ENCODE data around the gene GAS2L1.

Gene GAS2L1

GRCh38 chr22:29275819-29276565 is 30.5 kb upstream of the GAS2L1 start:
- no peak for DNase-seq

GRCh38 chr22:29277927-29278326 is 28.5 kb upstream of the GAS2L1 start:
- no peak for DNase-seq

DNA sequence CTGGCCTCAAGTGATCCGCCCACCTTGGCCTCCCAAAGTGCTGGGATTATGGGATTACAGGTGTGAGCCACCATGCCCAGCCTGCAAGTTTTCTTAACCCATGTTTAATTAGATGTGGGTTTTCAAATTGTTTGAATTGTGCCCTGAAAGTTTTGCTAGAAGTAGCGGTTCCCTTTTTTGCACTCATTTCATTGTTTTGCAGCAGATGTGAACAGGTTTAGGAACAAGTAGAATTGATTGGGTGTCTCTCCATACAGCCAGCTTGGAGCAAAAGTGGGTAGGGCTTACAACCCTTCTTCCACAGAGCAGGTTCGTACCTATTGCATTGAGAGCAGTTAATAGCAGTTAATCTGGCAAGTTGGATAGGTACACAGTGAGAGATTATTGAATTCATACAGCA is 22.3 kb upstream of the GAS2L1 start:
- DNase-seq = no peak

DNA sequence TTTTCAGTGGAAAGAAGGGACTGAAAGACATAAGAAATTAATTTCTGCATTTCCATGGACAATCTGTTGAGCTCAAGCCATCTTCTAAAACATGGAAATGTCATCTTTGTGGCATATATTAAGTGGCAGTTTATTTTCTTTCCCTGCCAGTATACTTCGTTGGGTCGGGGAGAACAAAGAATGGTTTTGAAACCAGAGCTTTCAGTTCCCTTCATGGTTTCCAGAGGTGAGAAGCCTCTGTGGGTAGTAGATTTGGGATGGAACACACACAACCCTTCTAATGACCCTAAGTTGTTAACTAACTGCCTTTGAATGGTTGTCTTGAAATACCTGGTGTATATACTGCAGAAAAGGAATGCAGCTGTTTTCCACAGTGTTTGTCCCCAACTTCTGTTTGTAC is 17.6 kb upstream of the GAS2L1 start:
- no peak for DNase-seq

DNA sequence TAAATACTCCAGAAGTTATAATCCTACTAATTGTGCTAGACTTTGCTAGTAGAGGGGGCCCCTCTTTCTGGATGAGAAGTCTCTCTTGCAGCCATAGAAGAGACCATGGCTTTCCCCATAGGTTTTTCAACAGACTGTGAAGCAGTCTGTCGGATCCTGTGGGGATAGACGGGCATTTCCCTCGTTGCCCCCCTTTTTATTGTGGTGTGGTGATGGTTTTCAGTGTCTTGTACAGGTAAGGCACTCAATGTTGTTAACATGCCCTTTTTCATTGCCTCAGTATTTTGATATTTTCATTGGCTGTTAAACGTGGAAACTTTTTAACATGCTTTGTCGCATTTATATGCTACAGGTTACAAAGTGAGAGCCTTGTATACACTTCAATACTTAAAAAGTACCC is 16.4 kb upstream of the GAS2L1 start:
- DNase-seq = no peak

DNA sequence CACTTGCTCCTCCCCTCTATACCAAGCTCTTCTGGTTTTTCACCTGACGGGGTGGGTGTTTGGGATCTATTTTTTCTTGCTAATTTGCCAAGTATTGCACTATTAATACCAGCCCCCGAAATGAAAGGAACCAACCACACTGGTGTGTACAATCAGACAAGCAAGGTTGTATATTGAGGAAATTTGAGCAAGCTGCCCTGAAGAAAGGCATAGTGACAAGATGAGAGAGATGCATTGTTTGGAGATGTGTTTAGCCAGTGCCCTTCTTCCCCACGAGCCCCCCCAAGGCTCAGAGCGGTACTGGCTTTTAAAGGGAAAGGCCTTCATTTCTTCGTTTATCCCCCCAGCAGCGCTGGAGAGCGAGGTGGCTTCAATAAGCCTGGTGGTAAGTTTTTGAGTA is 15.2 kb upstream of the GAS2L1 start:
- no peak for DNase-seq

DNA sequence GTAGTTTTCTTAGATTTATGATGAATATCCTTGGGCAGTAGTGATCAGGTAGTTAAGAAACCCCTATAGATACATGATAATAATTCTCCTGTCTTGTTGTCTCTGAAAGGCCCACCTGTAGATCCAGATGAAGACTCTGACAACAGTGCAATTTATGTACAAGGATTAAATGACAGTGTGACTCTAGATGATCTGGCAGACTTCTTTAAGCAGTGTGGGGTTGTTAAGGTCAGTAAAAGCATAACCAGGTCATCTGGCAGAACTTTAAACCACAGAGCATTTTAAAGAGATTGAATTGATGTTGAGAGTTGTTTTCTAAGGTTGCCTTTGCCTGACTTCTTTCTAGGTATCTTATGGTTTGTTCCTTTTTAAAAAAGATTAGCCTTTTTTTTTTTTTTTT is 14.1 kb upstream of the GAS2L1 start:
- DNase-seq = no peak

DNA sequence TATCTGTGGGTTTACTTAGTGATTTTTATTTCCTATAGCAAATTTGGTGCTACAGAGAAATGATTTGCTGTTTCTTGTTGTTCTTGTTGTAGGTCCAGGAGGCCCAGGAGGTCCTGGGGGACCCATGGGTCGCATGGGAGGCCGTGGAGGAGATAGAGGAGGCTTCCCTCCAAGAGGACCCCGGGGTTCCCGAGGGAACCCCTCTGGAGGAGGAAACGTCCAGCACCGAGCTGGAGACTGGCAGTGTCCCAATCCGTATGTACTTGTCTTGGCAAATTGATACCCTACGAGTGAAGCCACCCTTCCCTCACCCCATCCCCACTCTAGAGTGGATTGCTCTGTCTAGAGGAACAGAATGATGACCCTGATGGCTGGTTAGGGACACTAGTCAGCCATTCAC is 7.8 kb upstream of the GAS2L1 start:
- no peak for DNase-seq

GRCh38 chr22:29299136-29299900 is 7.1 kb upstream of the GAS2L1 start:
- DNase-seq = no peak

GRCh38 chr22:29300467-29300806 is 6.0 kb upstream of the GAS2L1 start:
- no peak for DNase-seq

- DNase-seq = no peak
Measured at GRCh38 chr22:29300807-29301601, 5.4 kb upstream of the GAS2L1 start.

DNA sequence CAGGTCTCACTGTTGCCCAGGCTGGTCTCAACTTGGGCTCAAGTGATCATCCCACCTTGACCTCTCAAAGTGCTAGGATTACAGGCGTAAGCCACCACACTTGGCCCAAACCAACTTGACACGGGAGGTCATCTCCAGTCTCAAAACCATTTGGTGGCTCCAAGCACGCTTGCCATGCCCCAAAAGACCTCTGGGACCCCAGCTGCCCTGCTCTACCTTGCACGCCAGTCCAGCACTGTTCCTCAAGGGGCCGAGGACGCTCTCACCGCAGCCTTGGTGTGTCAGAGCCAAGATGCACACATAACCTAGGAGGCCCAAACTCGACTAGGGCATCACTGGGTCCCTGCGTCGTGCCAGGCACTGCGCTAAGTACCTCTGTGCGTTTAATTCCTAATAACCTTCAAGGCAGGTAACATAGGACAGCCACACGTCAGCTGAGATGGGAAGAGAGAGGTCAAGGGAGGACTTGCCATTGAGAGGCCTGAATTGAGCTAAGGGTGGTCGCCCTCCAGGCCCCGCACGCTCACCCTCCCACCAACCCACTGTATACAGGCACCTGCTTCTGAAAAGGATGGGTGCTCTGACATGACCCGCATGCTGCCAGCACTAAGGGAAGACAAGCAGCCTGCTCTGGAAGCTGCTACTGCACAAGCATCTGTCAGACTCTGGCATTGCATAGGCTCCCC is 4.6 kb upstream of the GAS2L1 start:
- DNase-seq = no peak

- DNase-seq = no peak
Measured at GRCh38 chr22:29302402-29302680, 4.1 kb upstream of the GAS2L1 start.

DNA sequence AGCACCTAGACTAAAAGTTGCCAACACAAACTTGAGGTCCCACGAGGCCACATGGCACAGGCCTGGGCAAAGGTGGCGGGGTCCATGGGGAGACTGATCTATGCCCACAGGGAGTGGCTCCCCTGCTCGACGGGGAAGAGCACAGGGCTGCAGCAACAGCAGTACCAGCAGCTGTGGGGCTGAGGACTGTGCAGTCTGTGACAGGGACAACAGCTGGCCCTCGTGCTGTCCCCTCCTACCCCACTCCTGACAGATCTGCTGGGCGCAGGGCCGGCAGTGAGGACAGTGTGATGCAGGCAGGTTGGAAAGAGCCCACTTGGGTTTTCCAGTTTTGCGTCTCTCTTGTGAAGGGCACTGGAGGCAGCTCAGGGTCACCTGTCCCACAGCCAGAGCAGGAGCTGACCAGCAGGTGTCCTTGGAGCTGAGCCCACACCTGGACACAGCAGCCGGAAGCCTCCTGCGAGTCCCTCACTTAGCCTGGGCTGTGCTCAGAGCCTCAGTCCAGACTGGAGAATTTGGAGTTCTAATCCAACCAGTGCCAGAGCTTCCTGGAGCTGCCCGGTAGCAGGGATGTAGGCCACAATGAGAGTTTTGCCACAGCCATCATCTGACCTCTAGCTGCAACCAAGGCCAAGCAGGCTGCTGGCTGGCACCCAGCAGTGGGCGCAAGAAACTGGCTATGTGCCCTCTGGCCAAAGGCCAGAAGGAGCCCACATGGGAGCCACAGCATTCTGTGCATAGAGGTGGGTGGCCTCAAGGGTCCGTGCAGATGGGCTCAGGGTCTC is 3.6 kb upstream of the GAS2L1 start:
- no peak for DNase-seq

DNA sequence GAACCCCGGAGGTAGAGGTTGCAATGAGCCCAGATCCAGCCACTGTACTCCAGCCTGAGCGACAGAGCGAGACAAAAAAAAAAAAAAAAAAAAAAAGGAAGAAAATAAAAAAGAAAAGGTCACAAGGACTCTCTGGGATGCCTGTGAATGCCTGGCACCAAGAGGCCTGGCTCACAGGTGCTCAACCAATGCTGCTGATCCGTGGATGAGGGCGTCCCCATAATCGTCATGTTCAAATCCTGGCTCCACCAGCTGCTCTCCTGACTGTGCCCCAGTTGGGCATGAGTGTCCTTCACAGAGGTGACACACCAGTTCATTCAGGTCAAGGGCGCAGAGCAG is 645 bp upstream of the GAS2L1 start:
- DNase-seq = no peak

DNA sequence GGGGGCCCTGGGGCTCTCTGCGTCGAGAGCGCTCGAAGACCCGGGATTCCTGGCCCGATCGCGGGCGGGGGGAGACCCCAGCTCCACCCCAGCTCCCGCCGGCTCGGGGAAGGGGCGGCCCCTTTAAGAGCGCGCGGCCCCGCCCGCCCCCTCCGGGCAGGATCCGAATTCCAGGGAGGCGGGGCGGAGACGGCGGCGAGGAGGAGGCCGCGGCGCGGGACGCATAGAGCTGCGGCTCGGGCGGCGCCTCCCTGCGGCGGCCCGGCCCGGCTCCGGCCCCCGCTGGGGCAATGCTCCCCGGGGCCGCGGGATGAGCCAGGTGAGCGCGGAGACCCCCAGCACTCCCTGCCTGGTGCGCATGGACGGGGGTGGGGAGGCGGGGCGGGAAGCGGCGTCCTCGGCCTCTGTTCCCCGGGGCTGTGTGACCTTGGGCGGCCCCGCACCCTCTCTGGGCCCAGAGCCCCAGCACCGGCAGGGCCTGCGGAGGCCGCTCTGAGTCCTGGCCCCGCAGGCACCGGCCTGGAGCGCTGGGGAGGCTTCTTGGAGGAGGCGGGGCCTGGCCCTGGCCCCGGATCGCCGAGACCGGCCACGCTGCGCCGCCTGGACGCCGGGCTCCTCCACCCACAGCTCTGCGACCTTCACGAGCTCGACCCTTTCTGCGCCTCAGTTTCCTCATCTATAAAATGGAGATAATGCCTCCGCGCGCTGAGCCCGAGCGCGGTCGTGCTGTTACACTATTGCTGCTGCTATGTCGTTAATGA is 565 bp downstream of the GAS2L1 start:
- DNase-seq = peak; percentile 72

GRCh38 chr22:29307596-29308147 is 1.2 kb downstream of the GAS2L1 start:
- no peak for DNase-seq

- DNase-seq = no peak
Measured at GRCh38 chr22:29308148-29308790, 1.8 kb downstream of the GAS2L1 start.

- DNase-seq = no peak
Measured at GRCh38 chr22:29308791-29309262, 2.4 kb downstream of the GAS2L1 start.

GRCh38 chr22:29309332-29310064 is 3.0 kb downstream of the GAS2L1 start:
- no peak for DNase-seq
